HG02610 (cell line): ENCODE data around the gene CYP21A2.
A peak's percentile ranks its signal among the peaks of the same experiment; 100 is the strongest.

ENCODE experiments used
- ATAC-seq: cut with Tn5 transposase; IDR thresholded peaks from one replicate; pipeline ENCODE4 v1.9.1; 2021; ENCODE audit warnings: mild to moderate bottlenecking, moderate library complexity; ENCODE audit not compliant: unreplicated experiment

Gene CYP21A2

DNA sequence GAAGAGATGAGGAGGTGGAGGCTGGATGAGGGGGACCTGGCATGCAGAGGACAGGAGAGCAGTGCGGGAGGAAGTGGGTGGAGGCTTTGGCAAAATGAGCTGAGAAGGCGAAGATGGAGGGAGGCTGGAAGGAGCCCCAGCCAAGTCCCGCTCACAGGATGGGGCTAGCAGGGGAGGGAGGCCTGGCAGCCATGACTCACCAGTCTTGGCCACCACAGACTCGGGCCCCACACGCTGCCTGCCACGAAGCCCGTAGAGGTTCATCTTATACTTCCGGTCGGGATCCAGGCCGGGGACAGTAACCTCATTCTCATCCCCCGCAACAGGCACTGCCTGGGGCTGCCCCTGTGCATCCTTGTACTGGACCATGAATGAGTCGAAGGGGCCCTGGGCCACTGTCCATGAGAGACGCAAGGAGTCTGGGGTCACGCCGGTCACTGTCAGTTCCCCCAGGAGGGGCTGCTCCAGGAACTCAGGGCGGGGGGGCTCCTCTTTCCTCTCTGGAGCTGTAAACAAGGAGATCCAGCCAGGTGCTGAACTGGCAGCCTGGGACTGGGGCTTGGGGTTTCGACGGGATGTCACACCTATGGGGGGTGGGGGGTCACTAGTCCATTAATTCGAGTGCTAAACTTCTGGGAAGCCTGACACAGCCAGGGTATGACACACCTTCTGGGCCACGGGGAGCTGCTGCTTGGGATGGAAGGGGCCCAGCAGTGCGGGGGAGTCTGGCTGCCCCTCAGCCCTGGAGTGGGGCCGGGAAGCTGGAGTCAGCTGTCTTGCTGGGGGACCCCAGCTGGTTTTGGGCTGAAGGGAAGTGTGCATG is 43.2 kb downstream of the CYP21A2 start:
- ATAC-seq, result no peak

DNA sequence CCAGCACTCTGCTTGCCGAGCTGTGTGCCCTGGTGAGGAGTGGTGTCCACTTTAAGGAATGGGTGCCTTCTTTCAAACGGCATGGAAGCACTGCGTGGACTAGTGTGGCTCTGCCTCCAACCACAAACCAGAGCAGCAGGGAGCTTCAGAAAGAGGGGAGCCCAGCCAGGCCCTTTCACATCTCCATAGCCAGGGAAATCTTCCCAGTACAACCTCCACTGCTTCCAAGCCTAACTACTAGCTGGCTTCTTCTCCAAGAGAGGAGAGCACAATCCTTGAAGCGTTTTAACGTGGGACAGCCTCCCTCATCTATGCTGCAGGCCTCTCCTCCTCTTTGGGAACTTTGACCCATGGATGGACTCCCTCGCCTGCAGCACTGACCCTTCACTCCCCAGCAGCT is 44.3 kb downstream of the CYP21A2 start:
- no peak for ATAC-seq

DNA sequence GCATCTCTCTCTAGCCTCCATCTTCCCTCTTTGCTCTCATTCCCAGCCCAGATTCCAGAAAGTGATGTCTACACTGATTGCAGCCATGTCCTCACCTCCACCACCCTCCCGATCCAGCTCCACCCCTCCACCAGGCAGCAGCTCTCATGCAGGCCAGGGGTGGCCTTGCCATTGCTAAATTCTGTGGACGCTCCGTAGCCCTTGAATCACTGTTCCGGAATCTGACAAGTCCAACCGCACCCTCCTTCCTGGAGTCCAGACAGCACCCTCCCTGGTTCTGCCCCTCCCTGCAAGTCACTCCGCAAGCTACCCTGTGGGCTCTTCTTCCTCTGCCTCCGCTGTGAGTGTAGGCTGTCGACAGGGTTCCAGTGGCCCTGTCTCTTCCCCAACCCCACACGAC is 44.7 kb downstream of the CYP21A2 start:
- ATAC-seq, result no peak

DNA sequence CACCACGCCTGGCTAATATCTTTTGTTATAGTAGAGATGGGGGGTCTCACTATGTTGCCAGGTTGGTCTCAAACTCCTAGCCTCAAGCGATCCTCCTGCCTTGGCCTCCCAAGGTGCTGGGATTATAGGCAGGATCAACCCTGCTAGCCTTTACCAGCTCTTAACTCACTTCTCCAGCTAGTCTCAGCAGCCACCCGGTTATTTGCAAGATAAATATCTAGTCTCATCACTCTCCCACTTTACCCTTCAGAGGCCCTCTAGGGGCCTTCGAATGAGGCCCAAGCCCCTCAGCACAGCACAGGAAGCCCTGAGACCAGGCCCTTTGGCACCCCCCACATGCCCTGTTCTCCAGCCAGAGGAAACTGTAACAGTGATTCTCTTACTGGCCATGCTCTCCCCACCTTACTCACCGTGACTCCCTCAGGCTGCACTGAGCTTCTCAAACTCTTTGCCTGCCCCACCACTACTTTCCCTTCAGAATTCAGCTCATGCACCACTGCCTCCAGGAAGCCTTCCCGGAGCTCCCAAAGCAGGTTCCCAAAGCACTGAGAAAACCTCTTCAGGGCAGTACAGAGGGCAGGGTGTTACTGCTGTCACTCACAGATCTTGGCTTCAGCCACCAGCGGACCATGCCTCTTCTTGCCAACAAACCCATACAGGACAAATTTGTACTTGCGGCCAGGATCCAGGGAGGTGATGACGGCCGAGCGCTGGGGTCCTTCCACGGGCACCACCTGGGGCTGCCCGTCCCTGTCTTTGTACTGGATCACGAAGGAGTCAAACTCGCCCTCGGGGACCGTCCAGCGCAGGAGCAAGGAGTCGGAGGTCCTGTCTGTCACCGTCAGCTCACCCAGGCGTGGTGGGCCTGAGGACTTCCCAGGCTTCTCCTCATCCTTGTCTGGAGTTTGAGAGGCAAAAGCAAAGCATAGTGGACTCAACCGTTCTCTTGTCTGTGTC is 45.9 kb downstream of the CYP21A2 start:
- ATAC-seq, result no peak

DNA sequence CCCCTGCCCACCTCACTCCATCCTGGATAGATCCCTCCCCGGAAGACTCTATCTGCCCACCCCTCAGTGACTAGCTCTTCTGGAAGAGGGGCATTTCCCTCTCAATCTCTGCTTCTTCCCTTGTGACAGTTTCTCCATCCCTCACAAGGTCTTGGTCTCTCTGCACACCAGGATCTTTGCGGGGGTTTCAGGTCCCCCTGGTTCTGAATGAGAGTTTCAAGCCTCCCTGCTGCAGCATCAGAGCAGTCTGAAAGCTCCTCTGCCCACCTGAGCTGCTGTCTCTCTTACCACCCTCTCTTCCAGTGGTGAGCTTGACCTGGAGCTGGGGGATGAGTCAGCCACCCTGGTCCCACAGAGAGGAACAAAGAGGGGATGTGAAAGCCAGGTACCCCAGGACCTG is 46.6 kb downstream of the CYP21A2 start:
- no peak for ATAC-seq

DNA sequence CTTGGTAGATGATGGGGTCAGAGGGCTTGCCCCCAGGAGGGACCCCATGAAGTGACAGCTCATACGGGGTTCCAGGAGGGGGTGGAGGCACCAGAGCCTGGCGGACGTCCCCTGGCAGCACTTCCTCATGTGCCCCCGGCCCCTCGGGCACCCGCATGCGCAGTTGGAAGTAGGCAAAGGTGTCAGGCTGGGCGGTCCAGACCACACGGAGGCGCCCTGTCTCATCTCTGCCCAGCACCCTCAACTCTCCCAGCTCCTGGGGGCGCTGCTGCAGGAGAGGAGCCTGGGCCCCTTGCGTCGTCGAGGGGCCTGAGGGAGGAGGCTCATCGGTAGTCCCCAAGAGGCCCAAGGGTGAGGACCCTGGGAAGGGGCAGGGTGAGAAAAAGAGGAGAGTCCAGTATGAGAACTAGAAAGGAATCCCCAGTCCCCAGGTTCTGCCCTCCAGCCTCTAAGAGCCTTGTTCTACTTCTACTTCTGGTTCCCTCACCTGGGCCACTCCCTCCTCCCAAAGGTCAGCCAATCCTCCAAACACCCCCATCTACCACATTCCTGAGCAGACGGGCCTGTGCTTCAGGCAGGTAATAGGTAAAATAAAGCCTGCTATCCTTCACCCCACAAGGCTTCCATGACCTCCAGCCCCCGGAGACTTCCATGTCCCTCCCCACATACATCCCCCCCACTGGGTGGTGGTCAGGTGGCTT is 47.7 kb downstream of the CYP21A2 start:
- ATAC-seq, result no peak

DNA sequence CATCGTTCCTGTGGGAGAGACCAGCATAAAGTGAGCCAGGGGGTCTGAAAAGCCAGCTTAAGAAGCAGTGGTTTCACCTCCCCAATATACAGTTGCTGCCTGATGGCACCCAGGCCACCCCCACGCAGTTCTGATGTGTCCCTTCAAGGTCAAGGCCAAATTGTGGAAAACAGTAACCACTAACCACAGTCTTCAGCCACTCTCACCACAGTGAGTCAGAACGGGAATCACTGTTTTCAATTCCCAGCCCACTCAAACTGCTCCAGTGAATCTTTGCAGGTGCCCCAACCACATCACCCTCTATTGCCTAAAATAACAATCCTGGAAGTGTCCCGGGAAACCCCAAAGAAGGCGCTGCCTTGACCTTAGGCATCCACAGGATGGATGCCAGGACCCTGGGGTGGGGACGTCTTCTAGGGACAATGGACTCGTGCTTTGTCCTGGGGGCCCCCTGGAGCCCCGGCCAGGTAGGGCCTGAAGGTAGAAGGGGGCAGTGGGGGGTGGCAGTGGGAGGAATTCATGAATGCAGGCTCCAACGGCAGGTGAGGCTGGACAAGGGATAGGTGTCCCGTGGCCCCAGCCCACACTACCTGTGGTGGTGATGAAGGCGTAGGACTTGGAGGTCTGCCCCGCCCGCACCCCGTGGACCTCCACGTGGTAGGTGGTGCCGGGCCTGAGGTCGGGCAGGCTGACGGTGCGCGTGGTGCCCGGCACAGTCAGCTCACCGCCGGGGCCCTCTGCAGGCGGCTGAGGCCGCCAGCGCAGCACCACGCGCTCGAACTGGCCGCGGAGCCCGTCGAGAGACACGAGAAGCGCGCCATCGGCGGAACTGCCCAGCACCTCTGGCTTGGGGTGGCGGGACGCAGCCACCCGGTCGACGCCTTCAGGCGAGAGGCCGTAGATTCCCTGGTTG is 48.7 kb downstream of the CYP21A2 start:
- peak; percentile 55 for ATAC-seq

DNA sequence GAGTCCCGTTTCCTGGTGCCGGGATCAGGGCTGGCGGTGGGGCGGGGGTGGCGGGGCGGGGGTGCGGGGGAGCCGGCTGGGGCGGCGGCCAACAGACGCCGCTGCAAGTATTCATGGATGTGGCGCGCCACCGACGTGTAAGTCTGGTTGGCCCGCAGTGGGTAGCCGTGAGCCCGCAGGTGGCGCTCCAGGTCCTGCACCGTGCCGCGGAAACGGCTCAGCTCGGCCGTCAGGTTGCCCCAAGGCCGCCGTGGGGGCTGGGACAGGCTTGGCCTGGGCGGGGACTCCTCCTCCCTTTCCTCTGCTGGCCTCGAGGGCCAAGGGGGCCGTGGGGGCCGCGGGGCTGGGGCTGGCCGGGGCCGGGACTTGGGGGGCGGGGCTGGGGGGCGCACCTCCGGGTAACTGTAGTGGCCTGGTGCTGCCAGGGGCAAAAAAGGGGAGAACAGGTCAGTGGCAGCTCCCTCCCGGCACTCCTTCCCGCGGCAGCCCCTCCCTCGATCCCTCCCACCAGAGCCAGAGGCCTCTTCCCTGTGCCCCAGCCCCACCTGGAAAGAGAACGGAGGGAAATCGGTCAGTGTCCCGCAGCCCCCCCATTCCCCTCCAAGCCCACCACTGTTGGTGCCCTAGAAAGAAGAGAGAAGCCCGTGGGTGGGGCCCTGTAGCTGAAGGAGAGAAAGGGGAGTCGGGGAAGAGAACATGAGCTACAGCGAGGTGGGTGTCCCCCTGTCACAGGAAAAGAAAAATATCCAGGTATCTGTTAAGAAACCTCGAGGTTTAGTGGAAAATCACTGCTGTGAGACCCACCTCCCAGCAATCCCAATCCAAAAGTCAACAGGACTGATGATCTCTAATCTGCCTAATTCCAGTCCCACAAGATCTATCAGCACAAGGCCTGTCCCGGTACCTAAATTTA is 49.6 kb downstream of the CYP21A2 start:
- no peak for ATAC-seq

DNA sequence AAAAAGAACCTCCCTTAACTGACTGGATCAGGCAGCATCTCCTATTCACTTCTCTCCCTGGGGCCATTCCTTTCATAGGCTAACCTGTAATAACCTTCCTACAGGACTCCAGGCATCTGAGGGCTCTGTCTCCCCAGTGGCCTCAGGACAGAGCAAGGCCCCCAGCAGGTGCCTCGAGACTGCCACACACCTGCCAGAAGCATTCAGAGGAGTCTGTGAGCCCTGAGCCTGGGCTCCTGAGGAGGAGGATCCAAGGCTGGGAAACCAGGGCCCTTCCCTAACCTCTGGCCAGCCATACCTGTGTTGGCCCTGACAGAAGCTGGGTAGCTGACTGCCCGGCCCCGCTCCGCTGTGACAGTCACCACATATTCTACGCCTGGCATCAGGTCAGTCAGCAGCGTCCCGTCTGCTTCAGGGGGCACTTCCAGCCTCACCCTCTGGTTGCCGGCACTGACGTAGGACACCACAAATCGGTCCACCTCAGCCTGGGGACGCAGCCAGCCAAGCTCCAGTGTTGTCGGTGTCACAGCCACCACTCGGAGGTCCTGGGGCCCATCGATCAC is 50.4 kb downstream of the CYP21A2 start:
- ATAC-seq, result no peak

DNA sequence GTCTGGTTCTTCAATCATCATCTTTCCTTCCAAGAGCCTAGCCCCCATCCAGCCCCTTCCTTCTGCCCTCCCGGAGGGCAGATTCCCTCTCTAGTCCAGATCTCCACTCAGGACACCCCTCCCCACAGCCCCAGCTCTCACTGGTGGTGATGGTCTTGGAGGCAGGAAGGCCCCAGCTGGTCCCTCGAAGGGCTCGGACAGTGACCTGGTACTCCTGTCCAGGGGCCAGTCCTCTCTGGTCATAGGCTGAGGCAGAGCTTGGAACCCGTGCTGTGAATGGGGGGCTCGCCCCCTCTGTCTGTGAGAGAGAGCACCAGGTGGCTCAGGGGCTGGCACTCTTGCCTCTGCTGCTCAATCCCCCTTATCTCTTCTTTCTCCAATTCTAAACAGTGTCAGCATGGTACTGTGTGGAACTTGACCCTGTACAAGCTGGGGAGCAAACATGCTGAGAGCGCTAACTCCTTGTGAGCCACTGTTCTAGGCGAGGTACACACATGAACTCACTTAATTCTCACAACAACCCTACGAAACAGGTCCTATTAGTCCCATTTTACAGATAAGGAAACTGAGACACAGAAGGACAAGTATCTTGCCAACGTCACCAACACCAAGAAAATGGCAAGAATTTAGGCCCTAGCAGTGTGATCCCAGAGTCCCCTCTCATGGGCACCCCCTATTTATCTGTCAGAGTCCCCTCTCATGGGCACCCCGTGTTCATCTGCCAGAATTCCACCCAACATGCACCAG is 51.0 kb downstream of the CYP21A2 start:
- ATAC-seq, result no peak
